D721Med (cell line): ENCODE measurements around the gene ZFP2.
"Not testable (repeated sequence)": the region's sequence is repeated elsewhere in the genome, so short reads cannot be mapped to it uniquely, and the experiment has no call there.

Experiments
- DNase-seq: peaks from one replicate; pipeline ENCODE4 v3.0.0; 2011; ENCODE audit warnings: low spot score; ENCODE audit not compliant: insufficient read length
- FAIRE-seq: peaks from 2 replicates; lab custom pipeline; 2011; peaks lifted over from hg19 to GRCh38; lab: Jason Lieb, UNC
- CTCF ChIP-seq: IDR thresholded peaks from 2 replicates; pipeline ENCODE4 v1.5.1; 2012; ENCODE audit warnings: mild to moderate bottlenecking, control low read depth; ENCODE audit not compliant: insufficient read depth; ENCODE audit errors: missing control alignments

The ZFP2 gene

DNA sequence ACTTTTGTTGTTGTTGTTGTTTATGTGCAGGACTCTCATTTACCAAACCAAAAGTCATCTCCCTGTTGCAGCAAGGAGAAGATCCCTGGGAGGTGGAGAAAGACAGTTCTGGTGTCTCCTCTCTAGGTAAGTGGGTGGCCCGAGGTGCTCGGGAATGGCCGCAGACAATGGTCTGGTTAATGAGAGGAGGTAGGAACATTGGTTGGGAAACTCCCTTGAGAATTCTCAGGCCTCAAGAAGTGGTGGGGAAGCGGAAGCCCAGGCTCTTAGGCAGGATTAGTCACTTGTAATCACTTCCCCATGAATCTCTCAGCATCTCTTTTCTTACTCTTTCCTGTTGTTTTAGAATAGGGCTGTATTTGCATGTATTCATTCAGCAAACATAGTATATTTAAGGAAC lies 28.8 kb upstream of the ZFP2 start:
- FAIRE-seq, result no peak
- TF ChIP-seq CTCF, result no peak

GRCh38 chr5:178869577-178869976 lies 26.1 kb upstream of the ZFP2 start:
- DNase-seq (no peak), FAIRE-seq (no peak)

More for the DNA sequence above, 28.8 kb upstream of the ZFP2 start:
- DNase-seq, result no peak

DNA sequence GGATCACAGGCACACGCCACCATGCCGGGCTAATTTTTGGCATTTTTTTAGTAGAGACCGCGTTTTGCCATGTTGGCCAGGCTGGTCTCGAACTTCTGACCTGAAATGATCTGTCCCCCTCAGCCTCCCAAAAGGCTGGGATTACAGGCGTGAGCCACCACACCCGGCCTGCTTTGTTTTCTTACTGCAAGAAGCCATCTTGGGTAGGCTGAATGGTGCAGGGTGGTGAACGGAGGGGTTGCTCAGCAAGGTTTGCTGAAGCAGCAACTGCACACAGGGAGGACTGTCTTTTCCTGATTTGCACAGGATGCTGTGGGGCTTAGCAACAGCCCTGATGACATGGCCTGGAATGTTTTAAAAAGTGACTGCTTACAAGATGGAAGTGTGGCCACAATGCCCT lies 25.3 kb upstream of the ZFP2 start:
- DNase-seq, result no peak
- FAIRE-seq, result no peak
- TF ChIP-seq CTCF, result no peak

More at GRCh38 chr5:178869577-178869976, 26.1 kb upstream of the ZFP2 start:
- no peak for TF ChIP-seq CTCF

DNA sequence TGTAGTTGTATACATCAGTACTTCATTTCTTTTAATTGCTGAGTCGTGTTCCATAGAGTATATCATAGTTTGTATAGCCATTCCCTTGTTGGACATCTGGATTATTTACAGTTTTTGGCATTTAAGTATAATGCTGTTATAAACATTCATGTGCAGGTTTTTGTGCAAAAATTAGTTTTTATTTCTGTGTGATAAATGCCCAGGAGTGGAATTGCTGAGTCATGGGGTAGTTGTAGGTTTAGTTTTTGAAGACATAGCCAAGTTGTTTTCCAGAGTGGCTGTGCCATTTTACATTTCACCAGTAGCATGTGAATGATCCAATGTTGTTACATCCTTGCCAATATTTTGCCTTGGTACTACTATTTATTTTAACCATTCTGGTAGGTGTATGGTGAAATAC lies 23.4 kb upstream of the ZFP2 start:
- no peak for FAIRE-seq
- TF ChIP-seq CTCF, result no peak
- no peak for DNase-seq

GRCh38 chr5:178883115-178883694 lies 12.5 kb upstream of the ZFP2 start:
- FAIRE-seq, result peak; percentile 84
- DNase-seq, result not testable (repeated sequence)

GRCh38 chr5:178883815-178884430 lies 11.8 kb upstream of the ZFP2 start:
- no peak for TF ChIP-seq CTCF
- no peak for FAIRE-seq

GRCh38 chr5:178899289-178899688 lies 3.6 kb downstream of the ZFP2 start:
- no peak for TF ChIP-seq CTCF
- FAIRE-seq (no peak), DNase-seq (no peak)

More at GRCh38 chr5:178883815-178884430, 11.8 kb upstream of the ZFP2 start:
- no peak for DNase-seq

GRCh38 chr5:178902849-178903248 lies 7.1 kb downstream of the ZFP2 start:
- DNase-seq, result no peak
- peak; percentile 29 for FAIRE-seq
- no peak for TF ChIP-seq CTCF
